Activated B cell treated with CpG ODN at 0.5 μM for 24 hours (primary cell): ENCODE data around the gene S100A8. TPM values are rescaled to one million over a fixed set of nuclear protein-coding genes. Genes with fewer than 3 reads are reported as not detected.

Experiments
- ATAC-seq: fragments of 200-7000 bp; cut with Tn5 transposase; one replicate; pipeline ENCODE4 v1.10.0; 2021; ENCODE audit warnings: low read depth, mild to moderate bottlenecking, moderate library complexity
- CTCF ChIA-PET: fragments of 350-600 bp; sonication (Branson Sonifier 250); formaldehyde crosslinking; loops from one replicate; lab custom pipeline; 2021; ENCODE audit warnings: antibody characterized with exemption; lab: Charles Lee
- POLR2A ChIA-PET: fragments of 350-600 bp; sonication (Branson Sonifier 250); formaldehyde crosslinking; loops from one replicate; lab custom pipeline; 2021; ENCODE audit warnings: antibody characterized with exemption; lab: Charles Lee
- DNase-seq: peaks from one replicate; pipeline ENCODE4 v3.0.0; 2022
- H3K27ac Mint-ChIP-seq: one replicate; pipeline ENCODE4 v1.8.0; 2020; ENCODE audit warnings: mixed read lengths
- H3K27me3 Mint-ChIP-seq: one replicate; pipeline ENCODE4 v1.8.0; 2021; ENCODE audit warnings: mixed read lengths
- H3K36me3 Mint-ChIP-seq: one replicate; pipeline ENCODE4 v1.8.0; 2021; ENCODE audit warnings: low read depth, mixed read lengths
- H3K4me1 Mint-ChIP-seq: one replicate; pipeline ENCODE4 v1.8.0; 2021; ENCODE audit warnings: mixed read lengths
- H3K4me3 Mint-ChIP-seq: one replicate; pipeline ENCODE4 v1.8.0; 2020; ENCODE audit warnings: mild to moderate bottlenecking, mixed read lengths
- H3K9me3 Mint-ChIP-seq: one replicate; pipeline ENCODE4 v1.8.0; 2020; ENCODE audit warnings: mixed read lengths
- intact Hi-C: fragments of 100-400 bp; cut with micrococcal nuclease; formaldehyde crosslinking; loops from one replicate; pipeline ENCODE4 v1.15.1; 2024
- total RNA-seq: library from RNA; stranded (reverse); gene quantifications from 2 replicates; pipeline ENCODE4 v1.2.3, GENCODE V29; 2022
- TF ChIP-seq, protein P1 (sequence below): fragments of 200-600 bp; IDR thresholded peaks from one replicate; pipeline ENCODE4 v1.8.0; 2022; ENCODE audit warnings: antibody characterized with exemption, mild to moderate bottlenecking

S100A8 gene
- total RNA-seq, 1 donor from 2014 or later: not detected

DNA sequence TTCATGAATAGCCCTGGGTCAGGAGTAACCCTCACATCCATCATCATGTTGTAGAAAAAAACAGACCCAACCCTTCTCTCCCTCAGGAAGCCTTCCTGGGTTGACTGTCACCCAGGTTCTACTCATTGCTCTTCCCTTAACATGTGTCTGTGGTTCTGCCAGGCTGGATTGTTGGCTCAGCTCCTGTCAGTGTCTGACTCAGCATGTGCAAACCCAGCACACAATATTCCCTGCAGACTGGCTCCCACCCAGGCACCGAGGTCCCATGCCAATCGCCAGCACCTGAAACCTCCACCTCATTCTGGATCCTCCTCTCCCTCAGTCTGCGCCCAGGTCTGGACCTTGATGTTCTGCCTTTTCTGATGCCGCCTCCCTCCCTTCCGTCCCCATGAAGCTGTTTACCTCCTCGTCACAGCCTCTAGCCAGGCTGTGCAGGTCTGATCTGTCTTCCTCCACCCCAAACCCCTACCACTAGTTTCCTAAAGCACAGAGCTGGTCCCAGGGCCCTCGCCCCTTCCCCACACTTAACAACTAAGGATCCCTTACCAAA, 4.3 kb upstream of the S100A8 start:
- Mint-ChIP-seq H3K36me3 (no peaks in the 10 kb centered on the region), H3K27ac (no peak overlapping the region)
- intact Hi-C loops: no loop called here

DNA sequence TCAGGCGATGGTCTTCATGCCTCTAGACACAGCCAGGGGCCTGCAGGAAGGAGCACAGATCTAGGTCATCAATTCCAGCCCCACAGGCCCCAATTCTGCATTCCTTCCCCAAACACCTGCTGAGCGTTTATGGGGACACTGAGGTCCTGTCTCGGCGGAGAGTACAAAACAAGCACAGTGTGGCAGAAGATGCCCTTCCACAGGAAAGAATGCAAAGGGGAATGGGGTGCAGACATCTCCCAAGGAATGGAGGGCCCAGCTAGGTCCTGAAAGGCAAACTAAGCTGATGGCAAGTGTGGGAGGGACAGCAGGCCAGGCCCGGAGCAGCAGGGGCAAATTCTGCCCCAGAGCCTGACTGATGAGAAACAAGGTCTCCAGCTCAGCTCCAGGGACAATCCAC, 3.5 kb upstream of the S100A8 start:
- H3K27me3 Mint-ChIP-seq: peaks cover 20% of the 10 kb centered on the region
- H3K27ac Mint-ChIP-seq: no peak overlapping the region
- H3K4me3 Mint-ChIP-seq: no peak overlapping the region
- DNase-seq (no peak), ATAC-seq (no peak)
- ChIA-PET CTCF (no interaction called here), POLR2A (no interaction called here)
- intact Hi-C loops: no loop called here
- no peaks in the 10 kb centered on the region for H3K36me3 Mint-ChIP-seq
- H3K9me3 Mint-ChIP-seq: no peaks in the 10 kb centered on the region
- TF ChIP-seq, protein P1, sequence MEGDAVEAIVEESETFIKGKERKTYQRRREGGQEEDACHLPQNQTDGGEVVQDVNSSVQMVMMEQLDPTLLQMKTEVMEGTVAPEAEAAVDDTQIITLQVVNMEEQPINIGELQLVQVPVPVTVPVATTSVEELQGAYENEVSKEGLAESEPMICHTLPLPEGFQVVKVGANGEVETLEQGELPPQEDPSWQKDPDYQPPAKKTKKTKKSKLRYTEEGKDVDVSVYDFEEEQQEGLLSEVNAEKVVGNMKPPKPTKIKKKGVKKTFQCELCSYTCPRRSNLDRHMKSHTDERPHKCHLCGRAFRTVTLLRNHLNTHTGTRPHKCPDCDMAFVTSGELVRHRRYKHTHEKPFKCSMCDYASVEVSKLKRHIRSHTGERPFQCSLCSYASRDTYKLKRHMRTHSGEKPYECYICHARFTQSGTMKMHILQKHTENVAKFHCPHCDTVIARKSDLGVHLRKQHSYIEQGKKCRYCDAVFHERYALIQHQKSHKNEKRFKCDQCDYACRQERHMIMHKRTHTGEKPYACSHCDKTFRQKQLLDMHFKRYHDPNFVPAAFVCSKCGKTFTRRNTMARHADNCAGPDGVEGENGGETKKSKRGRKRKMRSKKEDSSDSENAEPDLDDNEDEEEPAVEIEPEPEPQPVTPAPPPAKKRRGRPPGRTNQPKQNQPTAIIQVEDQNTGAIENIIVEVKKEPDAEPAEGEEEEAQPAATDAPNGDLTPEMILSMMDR: no peak
- no peaks in the 10 kb centered on the region for H3K4me1 Mint-ChIP-seq

More for the DNA sequence above, 4.3 kb upstream of the S100A8 start:
- CTCF ChIA-PET: no interaction called here
- DNase-seq: no peak
- Mint-ChIP-seq H3K4me1 (no peaks in the 10 kb centered on the region), H3K27me3 (peaks cover 20% of the 10 kb centered on the region), H3K4me3 (no peak overlapping the region), H3K9me3 (no peaks in the 10 kb centered on the region)
- POLR2A ChIA-PET: no interaction called here
- ATAC-seq: no peak
- TF ChIP-seq, protein P1: no peak

DNA sequence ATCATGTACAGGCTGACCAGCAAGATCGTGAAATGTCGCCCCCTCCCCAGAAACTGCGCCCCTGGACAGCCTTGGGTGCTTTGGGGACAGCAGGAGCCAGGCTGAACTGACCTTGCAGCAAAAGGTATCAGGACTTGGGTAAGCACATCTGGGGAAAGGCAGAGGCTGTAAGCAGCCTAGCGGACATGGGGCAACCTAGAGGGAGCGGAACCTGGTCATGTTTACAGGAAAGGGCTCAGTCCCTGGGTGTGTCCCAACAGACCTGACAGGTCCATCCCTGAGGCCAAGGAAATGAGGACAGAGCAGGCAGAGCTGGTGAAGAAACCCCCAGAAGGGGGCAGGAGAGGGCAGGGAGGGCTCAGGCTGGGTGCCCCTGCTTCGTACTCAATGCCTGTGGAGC, 3.1 kb upstream of the S100A8 start:
- H3K4me3 Mint-ChIP-seq: no peak overlapping the region
- DNase-seq (no peak), ATAC-seq (no peak)
- ChIA-PET CTCF (no interaction called here), POLR2A (no interaction called here)
- no peak overlapping the region for H3K27ac Mint-ChIP-seq
- intact Hi-C loops: no loop called here
- peaks cover 19% of the 10 kb centered on the region for H3K27me3 Mint-ChIP-seq
- H3K9me3 Mint-ChIP-seq: no peaks in the 10 kb centered on the region
- H3K4me1 Mint-ChIP-seq: no peaks in the 10 kb centered on the region
- H3K36me3 Mint-ChIP-seq: no peaks in the 10 kb centered on the region
- TF ChIP-seq, protein P1: no peak

DNA sequence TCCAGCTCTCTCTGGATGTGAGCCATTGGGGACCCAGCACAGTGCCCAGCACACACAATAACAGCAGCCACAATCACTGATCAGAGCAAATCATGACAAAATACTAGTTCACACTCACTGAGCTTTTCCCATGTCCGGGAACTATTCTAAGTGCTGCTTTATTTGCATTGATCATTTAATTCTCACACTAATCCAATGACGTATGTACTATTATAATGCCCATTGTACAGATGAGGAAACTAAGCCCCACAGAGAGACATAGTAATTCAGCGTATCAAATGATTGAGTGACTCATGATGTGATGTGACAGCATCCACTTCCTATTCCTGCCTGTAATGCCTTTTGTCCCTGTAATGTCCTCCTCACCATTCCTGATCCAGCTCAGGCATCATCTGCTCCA, 1.9 kb upstream of the S100A8 start:
- TF ChIP-seq, protein P1: no peak
- H3K27ac Mint-ChIP-seq: no peak overlapping the region
- ATAC-seq (no peak), DNase-seq (no peak)
- H3K9me3 Mint-ChIP-seq: no peaks in the 10 kb centered on the region
- CTCF ChIA-PET: no interaction called here
- intact Hi-C loops: no loop called here
- peaks cover 17% of the 10 kb centered on the region for H3K27me3 Mint-ChIP-seq
- POLR2A ChIA-PET: no interaction called here
- no peak overlapping the region for H3K4me3 Mint-ChIP-seq
- H3K36me3 Mint-ChIP-seq: no peaks in the 10 kb centered on the region
- H3K4me1 Mint-ChIP-seq: no peaks in the 10 kb centered on the region

DNA sequence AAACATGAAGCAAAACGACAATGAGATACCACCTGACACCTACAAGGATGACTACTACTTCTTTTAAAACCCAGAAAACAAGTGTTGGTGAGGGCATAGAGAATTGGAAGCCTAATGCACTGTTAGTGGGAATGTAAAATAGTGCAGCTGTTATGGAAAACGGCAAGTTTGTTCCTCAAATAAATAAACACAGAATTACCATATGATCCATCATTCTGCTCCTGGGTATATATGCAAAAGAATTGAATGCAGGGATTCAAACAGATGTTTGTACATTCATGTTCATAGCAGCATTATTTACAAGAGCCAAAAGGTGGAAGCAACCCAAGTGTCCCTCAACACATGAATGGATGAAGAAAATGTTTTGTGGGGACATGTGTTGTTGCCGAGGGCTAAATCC, 1.4 kb upstream of the S100A8 start:
- no peak for DNase-seq
- TF ChIP-seq, protein P1: no peak
- ChIA-PET POLR2A (no interaction called here), CTCF (no interaction called here)
- H3K9me3 Mint-ChIP-seq: no peaks in the 10 kb centered on the region
- no peaks in the 10 kb centered on the region for H3K36me3 Mint-ChIP-seq
- H3K4me3 Mint-ChIP-seq: no peak overlapping the region
- intact Hi-C loops: no loop called here
- H3K4me1 Mint-ChIP-seq: no peaks in the 10 kb centered on the region
- ATAC-seq: no peak
- peaks cover 19% of the 10 kb centered on the region for H3K27me3 Mint-ChIP-seq
- H3K27ac Mint-ChIP-seq: no peak overlapping the region
